NCI-H446 (cell line): ENCODE results near the gene EPSTI1.
A peak's percentile ranks its signal among the peaks of the same experiment; 100 is the strongest.
"Not testable (repeated sequence)": the region's sequence is repeated elsewhere in the genome, so short reads cannot be mapped to it uniquely, and the experiment has no call there.

Experiments used
- DNase-seq, 2 experiments: peaks; one replicate each; lab custom pipeline; 2025; lab: John Stamatoyannopoulos, UW

Gene EPSTI1, protein sequence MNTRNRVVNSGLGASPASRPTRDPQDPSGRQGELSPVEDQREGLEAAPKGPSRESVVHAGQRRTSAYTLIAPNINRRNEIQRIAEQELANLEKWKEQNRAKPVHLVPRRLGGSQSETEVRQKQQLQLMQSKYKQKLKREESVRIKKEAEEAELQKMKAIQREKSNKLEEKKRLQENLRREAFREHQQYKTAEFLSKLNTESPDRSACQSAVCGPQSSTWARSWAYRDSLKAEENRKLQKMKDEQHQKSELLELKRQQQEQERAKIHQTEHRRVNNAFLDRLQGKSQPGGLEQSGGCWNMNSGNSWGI

GRCh38 chr13:42991898-42992763 lies at the start of gene EPSTI1:
Gene EPSTI1, minus strand, starts transcription at chr13:42992241. Its CDS starts 76 bp downstream, at chr13:42992165.
- no peak for DNase-seq

GRCh38 chr13:43041369-43041921 lies 49.4 kb upstream of the EPSTI1 start:
- DNase-seq = no peak

DNA sequence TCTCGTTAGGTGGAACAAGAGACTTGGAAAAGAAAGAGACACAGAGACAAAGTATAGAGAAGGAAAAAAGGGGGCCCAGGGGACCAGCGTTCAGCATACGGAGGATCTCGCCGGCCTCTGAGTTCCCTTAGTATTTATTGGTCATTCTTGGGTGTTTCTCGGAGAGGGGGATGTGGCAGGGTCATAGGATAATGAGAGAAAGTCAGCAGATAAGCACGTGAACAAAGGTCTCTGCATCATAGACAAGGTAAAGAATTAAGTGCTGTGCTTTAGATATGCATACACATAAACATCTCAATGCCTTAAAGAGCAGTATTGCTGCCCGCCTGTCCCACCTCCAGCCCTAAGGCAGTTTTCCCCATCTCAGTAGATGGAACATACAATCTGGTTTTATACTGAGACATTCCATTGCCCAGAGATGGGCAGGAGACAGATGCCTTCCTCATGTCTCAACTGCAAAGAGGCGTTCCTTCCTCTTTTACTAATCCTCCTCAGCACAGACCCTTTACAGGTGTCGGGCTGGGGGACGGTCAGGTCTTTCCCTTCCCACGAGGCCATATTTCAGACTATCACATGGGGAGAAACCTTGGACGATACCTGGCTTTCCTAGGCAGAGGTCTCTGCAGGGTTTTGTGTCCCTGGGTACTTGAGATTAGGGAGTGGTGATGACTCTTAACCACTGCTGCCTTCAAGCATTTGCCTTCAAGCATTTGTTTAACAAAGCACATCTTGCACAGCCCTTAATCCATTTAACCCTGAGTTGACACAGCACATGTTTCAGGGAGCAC lies 48.7 kb upstream of the EPSTI1 start:
- DNase-seq = not testable (repeated sequence)

DNA sequence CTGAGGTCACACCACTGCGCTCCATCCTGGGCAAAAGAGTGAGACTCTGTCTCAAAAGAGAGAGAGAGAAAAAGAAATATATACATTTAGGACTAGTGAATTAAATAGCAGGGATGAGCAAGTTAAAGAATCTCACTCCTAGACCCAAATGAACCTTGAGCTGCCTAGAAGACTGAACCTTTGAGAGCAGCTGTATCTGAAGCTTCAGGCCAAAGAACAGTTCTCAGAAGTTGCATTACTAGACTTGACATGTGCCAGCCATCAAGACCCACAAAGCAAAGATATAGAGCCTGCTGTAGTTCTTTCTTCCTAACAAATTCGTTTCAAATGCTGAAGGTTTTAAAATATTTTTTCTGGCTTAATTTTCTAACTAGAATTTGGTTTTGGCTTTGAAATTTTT lies 47.9 kb upstream of the EPSTI1 start:
- no peak for DNase-seq

DNA sequence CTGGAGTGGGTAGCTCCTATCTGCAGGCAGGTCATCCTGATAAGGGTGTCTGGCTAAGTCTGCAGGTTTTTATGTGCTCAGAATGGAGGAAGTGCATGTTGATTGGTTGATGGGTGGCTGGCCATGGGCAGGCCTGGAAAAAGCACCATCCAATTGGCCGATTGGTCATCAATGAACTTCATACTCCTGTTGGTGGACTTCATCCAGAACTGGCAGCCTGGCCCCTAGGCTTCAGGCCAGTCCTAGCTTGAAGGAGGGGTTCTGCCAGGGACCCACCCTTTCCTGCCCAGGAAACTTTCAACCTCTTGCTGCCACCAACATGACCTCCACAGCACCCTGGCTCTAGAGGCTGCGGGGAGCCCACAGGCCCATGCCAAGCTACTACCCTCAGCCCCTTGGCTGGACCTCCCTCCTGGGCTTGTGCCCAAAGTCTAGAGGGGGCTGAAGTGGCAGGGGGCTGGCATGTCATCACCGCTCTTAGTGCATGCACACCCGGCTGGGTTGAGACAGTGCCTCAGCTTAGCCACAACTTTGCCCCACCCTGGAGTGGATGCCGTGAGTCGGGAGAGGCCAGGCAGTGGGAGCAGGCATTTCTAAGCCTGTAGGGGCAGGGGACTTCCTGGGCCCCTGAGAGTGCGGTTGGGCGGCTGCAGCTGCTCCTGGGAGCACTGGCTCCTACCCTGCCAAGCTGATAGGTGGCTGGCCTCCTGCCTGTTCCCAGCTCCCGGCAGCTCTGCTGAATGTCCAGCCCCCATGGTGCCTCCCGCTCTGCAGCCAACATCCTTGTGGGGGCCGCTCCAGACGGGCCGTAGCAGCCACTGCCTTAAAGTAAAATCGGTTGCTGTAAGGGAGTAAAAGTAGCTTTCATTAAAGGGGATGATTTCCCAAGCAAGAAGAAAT lies 44.6 kb upstream of the EPSTI1 start:
- peak in 1 of 2 experiments; percentile 72 for DNase-seq

DNA sequence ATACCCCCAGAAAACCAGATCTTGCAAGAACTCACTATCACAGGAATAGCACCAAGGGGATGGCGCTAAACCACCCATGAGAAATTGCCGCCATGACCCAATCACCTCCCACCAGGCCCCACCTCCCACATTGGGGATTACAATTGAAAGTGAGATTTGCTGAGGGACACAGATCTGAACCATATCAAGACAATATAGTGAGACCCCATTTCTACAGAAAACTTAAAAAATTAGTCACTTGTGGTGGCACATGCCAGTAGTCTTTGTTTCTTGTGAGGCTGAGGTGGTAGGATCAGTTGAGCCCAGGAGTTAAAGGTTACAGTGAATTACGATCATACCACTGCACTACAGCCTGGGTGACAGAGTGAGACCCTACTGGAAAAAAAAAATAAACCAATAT lies 41.0 kb upstream of the EPSTI1 start:
- DNase-seq = no peak

- no peak for DNase-seq
These were observed 39.8 kb upstream of the EPSTI1 start for GRCh38 chr13:43031881-43032280.

DNA sequence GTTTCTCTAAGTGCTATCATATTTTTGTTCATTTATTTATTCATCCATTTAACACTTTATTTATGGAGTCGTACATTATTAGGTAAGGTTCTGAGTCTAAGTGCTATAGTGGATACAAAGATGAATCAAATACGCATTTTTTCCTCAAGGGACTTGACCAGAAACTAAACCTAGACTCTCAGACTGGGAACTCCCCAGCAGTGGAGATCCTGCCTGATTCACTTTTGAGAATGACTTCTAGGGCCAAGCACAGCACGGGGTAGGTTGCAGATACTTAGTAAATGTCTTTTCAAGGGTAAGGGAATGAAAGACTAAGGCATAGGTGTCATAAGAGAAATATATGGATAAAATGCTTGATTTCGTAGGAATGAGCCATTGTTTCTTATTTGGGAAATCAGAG lies 38.5 kb upstream of the EPSTI1 start:
- no peak for DNase-seq

DNA sequence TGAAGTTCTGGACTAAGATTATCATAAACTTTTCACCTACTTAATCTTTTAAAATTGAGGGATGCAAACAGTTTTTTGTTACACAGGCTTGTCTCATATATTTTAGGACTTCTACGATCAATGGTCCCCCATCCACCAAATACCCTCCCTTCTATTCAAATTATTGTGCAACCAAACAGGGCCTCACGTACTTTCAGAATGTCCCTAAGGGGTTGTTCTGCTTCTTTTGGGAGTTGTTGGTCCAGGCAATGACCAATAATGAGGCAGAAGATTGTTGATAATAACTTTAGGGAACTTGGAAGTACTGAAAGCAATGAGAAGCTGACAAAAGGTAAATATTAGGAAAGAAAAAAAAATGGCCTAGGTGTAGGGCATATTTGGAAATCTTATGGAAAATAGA lies 34.2 kb upstream of the EPSTI1 start:
- DNase-seq = no peak

GRCh38 chr13:43023289-43023963 lies 31.4 kb upstream of the EPSTI1 start, which contains the start of gene DNAJC15:
Gene DNAJC15, plus strand, starts transcription at chr13:43023586. Its CDS starts 41 bp downstream, at chr13:43023627.
- DNase-seq = peak; percentile 62 to 85

GRCh38 chr13:43022934-43023288 lies 30.9 kb upstream of the EPSTI1 start:
- no peak for DNase-seq

GRCh38 chr13:43021926-43022670 lies 30.1 kb upstream of the EPSTI1 start:
- no peak for DNase-seq

DNA sequence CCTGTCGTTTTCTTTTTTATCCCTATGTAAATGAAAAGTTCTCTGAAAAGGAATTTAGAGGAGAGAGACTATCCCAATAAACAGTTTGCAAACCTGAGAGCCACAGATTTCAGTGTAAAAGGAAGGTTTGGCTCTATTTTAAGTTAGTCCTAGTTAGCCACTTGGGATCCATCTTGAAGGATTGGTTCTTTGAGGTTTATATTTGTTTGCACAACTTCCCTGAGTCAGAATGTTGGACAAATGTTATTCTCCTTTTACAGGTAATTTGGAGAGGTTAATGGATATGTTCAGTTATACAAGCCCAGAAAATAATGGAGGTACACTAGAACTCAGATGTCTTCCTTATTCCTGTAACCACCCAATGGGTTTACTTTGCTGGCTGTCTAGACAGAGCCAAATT lies 28.8 kb upstream of the EPSTI1 start:
- DNase-seq = no peak

DNA sequence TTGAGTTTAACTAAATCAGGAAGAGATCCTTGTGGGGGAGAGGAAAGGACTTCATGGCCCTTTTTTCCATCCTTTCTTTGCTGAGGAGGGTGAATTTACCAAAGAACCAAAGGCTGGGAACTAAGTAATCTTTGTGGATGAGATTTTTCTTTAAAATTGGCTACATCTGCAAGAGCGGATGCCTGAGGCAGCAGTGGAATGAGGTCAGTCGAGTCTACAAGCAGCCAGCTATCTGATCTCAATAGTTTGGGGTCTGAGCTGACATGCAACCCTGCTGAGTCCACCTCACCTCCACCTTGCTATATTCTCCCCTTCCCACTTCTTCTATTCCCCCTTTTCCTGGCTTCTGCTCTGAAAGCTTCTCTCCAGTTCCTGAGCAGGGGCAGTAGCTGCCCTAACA lies 27.8 kb upstream of the EPSTI1 start:
- DNase-seq = no peak

GRCh38 chr13:43016226-43016625 lies 24.2 kb upstream of the EPSTI1 start:
- DNase-seq = no peak

- peak; percentile 76 to 82 for DNase-seq
These were observed 22.1 kb upstream of the EPSTI1 start for GRCh38 chr13:43014162-43014561.

GRCh38 chr13:43009506-43009905 lies 17.5 kb upstream of the EPSTI1 start:
- no peak for DNase-seq

DNA sequence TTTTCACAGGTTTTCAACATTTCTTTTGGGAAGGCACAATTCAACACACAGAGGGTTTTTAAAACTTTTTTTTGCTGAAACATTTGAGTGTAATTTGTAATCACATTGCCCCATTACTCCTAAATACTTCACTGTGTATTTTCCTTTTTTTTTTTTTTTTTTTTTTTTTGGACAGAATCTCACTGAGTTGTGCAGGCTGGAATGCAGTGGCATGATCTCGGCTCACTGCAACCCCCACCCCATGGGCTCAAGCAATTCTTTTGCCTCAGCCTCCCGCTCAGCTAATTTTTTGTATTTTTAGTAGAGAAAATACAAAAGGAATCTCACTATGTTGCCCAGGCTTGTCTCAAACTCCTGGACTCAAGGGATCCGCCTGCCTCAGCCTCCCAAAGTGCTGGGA lies 16.6 kb upstream of the EPSTI1 start:
- no peak for DNase-seq

DNA sequence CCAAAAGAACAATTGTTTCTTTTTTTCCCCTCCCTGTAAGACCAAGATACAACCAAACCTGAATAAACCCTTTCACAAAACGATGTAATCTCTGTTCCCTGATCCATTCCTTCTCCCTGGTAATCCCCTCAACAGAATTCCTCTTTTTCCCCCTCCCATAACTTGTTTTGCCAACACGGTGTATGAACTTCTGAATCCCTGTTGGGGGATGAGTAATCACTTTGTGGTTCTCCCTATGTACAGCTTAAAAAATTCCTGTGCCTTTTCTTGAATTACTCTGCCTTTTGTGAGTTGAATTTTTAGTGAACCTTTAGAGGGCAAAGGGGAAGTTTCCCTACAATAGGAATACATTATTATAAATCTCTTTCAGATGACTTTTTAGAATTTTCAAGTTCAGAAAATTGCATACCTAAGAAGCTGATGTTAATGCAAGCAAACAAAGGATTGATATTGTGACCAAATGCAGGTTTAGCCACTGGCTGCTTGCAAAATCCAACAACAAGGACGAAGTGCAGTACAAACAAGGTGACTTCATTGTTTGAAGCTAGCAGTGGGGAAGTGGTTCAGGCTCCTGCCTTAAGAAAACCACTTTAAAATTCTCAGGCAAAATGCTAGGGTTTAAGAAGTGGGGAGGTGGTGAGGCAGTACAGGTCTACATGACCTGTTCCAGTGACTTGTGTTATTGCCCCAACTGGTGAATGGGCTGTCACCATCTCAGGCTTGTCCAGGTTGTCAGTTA lies 15.0 kb upstream of the EPSTI1 start:
- no peak for DNase-seq
